Retina (tissue), 1 donor: ENCODE data around the gene SLC25A44.
A peak's percentile ranks its signal among the peaks of the same experiment; 100 is the strongest.
"Not testable (repeated sequence)": the region's sequence is repeated elsewhere in the genome, so short reads cannot be mapped to it uniquely, and the experiment has no call there.

Experiments used
- DNase-seq: peaks from one replicate; pipeline ENCODE4 v3.0.0-alpha.2; 2016

The SLC25A44 gene

DNA sequence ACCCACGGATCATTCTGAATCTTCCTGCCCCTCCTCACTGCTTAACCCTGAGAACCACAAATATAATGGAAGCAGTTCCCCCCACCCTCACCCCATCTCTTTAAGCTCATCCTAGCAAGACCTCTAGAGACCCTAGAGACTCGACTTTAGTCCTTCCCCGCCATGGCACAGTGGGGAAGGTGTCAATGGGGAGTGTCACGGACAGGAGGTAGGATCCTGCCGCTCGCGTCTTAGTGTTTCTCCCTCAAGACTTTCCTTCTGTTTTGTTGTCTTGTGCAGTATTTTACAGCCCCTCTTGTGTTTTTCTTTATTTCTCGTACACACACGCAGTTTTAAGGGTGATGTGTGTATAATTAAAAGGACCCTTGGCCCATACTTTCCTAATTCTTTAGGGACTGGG is 18.2 kb downstream of the SLC25A44 start:
- DNase-seq, result no peak

DNA sequence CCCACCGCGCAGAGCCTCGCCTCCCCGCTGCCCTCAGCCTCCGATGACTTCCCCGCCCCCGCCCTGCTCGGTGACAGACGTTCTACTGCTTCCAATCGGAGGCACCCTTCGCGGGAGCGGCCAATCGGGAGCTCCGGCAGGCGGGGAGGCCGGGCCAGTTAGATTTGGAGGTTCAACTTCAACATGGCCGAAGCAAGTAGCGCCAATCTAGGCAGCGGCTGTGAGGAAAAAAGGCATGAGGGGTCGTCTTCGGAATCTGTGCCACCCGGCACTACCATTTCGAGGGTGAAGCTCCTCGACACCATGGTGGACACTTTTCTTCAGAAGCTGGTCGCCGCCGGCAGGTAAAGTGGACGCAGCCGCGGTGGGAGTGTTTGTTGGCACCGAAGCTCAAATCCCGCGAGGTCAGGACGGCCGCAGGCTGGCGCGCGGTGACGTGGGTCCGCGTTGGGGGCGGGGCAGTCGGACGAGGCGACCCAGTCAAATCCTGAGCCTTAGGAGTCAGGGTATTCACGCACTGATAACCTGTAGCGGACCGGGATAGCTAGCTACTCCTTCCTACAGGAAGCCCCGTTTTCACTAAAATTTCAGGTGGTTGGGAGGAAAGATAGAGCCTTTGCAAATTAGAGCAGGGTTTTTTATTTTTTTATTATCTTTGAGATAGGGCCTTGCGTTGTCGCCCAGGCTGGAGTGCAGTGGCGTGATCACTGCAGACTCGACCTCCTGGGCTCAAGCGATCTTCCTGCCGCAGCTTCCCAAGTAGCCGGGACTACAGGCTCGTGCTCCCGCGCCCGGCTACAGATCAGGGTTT is 19.1 kb downstream of the SLC25A44 start, which contains the start of gene PMF1:
TSS of gene PMF1 (plus strand) at position 175 of the 811 bp plus-strand sequence. CDS start at position 184, 9 bp downstream.
- peak; percentile 100 for DNase-seq

DNA sequence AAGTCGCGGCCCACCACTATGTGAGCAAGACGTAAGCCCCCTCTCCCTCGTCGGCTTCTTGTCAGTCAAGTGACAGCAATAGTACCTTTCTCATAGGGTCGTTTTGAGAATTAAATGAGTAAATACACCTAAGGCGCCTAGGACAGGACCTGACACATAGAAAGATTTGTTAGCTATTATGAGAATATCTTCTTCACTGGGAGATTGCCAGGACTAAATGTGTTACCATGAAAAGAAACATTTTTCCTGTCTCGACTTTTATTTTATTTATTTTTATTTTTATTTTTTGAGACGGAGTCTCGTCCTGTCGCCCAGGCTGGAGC is 19.7 kb downstream of the SLC25A44 start:
- DNase-seq, result no peak

DNA sequence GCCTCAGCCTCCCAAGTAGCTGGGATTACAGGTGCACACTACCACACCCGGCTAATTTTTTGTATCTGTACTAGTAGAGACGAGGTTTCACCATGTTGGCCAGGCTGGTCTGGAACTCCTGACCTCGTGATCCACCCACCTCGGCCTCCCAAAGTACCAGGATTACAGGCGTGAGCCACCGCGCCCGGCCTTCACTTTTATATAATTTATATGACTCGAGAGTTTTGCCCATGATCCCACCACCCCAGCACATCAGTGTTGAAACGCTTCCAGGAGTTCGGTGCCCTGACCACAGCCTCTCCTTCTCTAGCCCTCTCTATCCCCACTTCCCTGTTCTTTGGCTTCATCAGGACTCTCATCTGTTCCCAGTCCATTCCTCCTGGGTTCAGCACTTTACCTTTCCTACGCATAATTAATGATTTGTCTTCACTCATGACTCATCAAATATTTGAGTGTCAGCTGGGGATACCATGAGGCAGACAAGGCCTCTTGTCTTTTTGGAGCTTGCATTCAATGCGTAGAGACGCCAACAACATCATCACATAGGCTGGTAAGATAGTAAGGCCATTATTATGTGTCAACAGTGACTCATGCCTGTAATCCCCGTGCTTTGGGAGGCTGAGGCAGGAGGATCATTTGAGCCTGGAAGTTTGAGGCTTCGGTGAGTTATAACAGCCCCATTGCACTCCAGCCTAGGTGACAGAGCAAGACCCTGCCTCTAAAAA is 20.3 kb downstream of the SLC25A44 start:
- no peak for DNase-seq

DNA sequence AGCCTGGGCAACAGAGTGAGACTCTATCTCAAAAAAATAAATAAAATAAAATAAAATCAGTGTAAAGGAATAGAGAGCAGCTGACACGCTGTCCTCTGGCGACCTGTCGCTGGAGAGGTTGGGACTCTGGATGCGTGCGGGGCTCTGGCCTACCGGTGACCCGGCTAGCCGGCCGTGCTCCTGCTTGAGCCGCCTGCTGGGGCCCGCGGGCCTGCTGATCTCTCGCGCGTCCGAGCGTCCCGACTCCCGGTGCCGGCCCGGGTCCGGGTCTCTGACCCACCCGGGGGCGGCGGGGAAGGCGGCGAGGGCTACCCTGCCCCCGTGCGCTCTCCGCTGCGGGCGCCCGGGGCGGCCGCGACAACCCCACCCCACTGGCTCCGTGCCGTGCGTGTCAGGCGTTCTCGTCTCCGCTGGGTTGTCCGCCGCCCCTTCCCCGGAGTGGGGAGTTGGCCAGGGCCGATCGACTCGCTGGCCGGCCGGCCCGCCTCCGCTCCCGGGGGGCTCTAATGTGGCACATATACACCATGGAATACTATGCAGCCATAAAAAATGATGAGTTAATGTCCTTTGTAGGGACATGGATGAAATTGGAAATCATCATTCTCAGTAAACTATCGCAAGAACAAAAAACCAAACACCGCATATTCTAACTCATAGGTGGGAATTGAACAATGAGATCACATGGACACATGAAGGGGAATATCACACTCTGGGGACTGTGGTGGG is 22.6 kb downstream of the SLC25A44 start:
- not testable (repeated sequence) for DNase-seq

DNA sequence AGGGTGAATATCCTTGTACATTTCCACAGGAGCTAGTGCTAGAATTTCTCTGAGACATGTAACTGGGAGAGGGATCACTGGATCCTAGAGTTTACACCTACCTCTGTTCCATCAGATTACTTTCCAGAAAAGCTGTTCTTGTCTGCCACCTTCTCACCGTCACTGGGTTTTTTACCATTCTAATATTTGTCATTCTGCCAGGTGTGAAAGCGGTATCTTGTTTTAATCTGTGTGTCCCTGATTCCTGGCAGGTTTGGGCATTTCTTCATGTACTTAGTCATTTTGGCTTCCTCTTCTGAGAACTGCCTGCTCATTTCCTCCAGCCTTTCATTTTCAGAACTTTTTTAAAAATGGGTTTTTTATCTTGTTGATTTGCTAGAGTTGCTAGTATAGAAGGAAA is 24.0 kb downstream of the SLC25A44 start:
- no peak for DNase-seq

DNA sequence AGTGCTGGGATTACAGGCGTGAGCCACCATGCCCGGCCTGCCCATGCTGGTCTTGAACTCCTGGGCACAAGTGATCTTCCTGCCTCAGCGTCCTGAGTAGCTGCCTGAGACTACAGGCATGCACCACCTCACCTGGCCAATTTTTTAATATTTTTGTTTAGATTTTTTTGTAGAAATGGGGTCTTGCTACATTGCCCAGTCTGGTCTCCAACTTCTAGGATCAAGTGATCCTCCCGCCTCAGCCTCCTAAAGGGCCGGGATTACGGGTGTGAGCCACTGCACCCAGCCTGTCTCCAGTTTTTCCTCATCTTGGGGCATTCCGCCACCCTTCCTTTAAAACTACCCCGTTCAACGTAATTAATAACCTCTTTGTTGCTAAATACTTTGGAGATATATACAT is 26.3 kb downstream of the SLC25A44 start:
- DNase-seq, result no peak

DNA sequence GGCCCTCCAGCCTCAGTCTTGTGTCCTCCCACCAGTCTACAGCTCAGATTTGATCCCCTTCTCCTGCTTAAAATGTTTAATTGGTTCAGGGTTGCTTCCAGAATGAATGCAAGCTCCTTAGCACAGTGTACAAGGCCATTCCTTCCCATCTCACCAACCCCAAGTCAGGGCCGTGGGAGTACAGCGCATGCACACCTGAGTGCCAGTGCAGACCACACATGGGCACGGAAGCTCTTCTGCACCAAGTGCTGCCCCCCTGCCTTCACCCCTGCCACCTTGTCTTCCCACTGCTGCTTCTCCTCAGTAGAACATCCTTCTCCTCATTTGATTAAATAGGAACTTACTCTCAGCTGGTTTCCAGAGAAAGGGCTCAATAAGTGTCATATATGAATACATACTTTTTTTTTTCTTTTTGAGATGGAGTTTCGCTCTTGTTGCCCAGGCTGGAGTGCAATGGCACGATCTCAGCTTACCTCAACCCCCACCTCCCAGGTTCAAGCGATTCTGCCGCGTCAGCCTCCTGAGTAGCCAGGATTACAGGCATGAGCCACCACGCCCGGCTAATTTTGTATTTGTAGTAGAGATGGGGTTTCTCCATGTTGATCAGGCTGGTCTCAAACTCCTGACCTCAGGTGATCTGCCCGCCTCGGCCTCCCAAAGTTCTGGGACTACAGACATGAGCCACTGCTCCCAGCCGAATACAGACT is 28.2 kb downstream of the SLC25A44 start:
- no peak for DNase-seq

DNA sequence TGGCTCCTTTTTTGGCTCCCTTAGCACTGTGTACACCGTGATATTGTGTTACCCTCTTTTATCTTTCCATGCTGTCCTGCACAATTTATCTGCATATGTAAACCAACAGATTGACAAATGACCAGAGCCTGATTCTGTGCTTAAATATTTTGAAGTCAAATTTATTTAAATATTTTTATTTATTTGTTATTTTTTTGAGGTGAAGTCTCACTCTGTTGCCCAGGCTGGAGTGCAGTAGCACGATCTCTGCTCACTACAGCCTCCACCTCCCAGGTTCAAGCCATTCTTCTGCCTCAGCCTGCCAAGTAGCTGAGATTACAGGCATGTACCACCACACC is 31.7 kb downstream of the SLC25A44 start:
- DNase-seq, result no peak

DNA sequence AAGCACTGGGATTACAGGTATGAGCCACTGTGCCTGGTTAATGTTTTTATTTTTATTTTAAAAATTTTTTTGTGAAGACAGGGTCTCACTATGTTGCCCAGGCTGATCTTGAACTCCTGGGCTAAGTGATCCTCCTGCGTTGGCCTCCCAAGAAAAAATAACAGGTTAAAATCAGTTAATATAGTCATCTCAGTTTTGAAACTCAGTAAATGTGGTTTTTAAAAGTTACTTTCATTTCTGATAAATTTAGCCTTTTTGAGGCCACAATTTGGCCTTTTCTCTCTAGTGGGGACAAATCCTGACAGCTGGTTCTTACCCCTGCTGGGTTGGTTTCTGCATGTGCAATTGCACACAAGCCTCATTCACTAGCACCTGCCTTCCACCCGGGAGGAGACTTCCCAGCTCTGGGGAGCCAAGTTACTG is 32.2 kb downstream of the SLC25A44 start:
- no peak for DNase-seq

DNA sequence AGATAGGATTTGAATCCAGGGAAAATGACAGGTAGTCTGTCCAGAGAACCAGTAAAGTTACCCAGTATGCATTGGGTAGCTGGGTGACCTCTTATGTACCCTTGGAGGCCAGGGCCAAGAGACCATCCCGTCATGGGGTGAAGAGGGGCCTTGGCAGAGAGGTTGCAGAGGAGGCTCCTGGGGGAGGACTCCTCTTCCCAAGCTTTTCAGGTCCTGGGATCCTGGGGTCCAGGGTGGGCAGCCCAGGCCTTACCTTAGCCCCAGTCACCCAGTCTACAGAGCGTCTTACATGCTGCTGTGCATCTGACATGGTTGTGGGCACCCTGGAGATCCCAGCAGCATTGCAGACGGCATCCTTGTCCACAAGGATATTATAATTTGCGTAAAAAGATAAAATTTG is 32.9 kb downstream of the SLC25A44 start:
- no peak for DNase-seq

DNA sequence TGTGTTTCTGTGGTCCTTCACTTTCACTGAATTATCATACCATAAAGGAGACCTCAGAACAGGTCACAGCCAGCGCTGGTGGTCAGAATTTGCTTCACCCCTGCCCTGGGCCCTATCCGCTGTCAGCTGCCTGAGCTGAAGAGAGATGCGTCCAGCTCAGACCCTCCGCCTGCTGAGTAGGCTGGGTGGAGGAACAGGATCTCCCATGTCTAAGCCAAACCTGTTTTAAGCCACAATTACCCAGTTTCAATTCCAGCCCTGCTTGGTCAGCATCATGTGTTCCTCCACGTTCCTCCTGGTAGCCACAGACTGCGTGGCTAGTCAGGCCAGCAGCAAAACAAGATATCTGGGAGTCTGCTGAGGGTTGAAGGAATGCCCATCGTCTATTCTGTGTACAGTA is 34.6 kb downstream of the SLC25A44 start:
- DNase-seq, result no peak

DNA sequence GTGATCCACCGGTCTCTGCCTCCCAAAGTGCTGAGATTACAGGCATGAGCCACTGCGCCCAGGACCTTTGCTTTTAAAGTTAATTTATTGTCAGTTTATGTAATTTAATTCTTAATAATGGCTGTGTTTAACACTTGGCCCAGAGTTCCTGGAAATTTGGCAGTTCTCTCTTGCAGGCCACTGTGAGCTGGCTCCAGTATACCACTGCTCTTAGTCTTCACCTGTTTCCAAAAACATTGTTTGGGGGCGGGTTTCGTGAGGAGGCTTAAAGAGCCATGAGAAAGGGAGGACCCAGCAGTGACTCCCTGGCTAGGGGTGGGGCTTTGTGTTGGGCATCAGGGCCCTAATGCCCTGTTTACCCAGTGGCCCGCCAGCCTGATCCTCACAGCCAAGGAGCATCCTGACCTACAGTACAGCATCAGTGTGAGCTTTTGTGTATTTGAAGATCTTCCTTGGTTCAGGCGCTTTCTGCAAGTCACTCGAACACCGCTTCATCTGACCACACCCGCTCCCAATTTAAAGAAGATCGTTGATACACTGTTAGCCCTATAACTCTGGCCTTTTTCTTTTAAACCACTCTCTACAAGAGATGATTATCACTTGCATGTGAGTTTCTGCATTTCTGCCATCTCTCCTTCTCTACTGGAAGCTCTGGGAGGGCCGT is 36.0 kb downstream of the SLC25A44 start:
- DNase-seq, result no peak

DNA sequence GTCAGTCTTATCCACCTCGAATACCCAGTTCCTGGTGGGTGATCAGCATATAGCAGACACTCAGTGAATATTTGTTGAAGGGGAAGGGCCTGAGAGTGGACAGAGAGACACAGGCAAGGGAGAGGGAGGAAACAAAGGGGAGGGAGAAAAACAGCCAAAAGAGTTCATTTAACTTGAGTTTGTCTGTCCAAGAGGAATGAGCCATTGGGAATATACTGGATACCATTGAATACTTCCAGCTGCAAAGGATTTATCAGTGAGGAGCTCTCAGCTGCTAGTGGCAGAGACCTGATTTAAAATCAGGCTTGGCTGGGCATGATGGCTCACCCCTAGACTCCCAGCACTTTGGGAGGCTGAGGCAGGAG is 36.6 kb downstream of the SLC25A44 start:
- no peak for DNase-seq

DNA sequence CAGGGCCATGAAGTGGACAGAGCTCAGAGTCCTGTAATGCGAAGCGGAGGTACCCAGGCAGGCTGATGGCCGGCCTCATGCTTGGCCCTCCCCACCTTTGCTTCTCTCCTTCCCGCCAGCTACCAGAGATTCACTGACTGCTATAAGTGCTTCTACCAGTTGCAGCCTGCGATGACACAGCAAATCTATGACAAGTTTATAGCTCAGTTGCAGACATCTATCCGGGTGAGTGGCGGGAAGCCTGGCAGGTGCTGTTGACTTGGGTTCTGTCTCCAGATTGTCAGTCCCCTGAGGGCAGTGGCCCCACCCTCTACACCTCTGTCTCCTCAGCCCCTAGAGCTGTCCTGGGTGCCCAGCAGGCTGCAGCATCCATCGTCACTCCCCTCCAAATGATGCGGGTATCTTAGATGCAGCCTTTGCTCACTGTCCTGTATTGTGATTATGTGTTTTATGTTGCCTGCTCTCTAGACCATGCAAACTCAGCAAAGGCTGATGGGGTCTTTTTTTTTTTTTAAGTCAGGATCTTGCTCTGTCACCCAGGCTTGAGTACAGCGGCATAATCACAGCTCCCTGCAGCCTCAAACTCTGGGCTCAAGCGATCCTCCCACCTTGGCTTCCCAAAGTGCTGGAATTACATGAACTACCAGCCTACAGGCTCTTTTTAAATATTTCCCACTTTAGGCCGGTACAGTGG is 38.4 kb downstream of the SLC25A44 start:
- no peak for DNase-seq

DNA sequence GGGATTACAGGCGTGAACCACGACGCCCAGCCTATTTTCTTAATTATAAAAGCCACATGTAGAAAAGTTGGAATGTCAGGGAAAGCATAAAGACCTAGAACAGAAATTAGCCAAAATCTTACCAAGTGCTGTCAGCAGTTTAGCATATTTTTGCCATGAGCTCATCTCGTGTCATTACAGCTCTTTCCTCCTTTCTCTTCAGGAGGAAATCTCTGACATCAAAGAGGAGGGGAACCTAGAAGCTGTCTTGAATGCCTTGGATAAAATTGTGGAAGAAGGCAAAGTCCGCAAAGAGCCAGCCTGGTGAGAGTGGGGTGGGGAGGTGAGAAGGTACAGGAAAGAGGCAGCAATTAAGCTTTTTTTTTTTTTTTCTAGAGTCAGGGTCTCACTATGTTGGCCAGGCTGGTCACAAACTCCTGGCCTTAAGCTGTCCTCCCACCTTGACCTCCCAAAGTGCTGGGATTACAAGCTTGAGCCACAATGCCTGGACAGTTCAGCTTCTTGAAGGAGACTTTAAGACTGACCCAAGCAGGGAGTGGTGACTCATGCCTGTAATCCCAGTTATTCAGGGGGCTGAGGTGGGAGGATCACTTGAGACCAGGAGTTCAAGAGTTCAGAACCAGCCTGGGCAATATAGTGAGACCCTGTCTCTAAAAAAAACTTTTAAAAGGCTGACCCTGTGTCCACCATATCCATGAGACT is 39.7 kb downstream of the SLC25A44 start:
- DNase-seq, result no peak

DNA sequence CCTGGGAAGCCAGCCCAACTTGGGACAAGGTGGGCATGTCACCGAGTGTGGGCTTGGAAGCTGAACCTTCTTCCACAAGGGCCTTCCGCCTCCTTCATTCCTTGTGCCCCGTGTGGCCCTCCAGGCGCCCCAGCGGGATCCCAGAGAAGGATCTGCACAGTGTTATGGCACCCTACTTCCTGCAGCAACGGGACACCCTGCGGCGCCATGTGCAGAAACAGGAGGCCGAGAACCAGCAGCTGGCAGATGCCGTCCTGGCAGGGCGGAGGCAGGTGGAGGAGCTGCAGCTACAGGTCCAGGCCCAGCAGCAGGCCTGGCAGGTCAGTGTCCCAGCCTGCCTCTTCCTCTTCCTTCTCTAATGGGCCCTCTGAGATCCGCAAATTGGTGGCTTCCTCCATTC is 42.3 kb downstream of the SLC25A44 start:
- no peak for DNase-seq

DNA sequence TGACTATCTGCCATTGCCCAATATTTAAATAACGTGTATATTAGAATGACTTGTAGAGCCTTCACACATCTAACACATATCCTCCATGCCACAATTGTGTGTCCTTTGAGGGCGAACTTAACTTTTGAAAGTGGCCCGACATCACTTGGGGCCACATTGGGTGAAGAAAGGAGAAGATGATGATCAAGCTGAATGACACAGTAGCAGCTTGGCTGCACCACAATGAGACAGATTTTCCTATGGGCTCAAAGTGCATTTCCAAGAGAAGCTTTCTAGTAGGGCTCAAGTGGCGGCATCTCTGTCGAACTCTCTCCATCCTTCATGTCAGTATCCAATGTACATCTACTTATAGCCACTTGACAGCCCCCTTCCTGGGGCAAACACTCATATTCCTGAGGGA is 44.3 kb downstream of the SLC25A44 start:
- no peak for DNase-seq

DNA sequence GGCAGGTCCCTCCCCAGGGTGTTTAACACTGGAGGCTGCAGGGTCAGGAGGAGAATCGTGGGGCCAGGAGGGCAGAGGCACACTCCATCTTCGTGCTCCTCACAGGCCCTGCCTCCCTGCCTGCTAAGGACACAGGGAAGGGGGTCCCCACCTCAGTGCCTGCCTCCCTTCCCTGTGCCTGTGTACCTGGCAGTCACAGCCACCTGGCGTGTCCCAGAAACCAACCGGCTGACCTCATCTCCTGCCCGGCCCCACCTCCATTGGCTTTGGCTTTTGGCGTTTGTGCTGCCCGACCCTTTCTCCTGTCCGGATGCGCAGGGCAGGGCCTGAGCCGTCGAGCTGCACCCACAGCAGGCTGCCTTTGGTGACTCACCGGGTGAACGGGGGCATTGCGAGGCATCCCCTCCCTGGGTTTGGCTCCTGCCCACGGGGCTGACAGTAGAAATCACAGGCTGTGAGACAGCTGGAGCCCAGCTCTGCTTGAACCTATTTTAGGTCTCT is 47.5 kb downstream of the SLC25A44 start:
- no peak for DNase-seq

DNA sequence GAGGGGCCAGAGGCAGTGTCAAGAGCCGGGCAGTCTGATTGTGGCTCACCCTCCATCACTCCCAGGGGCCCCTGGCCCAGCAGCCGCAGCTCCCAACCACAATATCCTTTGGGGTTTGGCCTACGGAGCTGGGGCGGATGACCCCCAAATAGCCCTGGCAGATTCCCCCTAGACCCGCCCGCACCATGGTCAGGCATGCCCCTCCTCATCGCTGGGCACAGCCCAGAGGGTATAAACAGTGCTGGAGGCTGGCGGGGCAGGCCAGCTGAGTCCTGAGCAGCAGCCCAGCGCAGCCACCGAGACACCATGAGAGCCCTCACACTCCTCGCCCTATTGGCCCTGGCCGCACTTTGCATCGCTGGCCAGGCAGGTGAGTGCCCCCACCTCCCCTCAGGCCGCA is 48.0 kb downstream of the SLC25A44 start, which contains the start of gene BGLAP:
TSS of gene BGLAP (plus strand) at position 259 of the 400 bp plus-strand sequence. CDS start at position 307, 48 bp downstream.
- no peak for DNase-seq

DNA sequence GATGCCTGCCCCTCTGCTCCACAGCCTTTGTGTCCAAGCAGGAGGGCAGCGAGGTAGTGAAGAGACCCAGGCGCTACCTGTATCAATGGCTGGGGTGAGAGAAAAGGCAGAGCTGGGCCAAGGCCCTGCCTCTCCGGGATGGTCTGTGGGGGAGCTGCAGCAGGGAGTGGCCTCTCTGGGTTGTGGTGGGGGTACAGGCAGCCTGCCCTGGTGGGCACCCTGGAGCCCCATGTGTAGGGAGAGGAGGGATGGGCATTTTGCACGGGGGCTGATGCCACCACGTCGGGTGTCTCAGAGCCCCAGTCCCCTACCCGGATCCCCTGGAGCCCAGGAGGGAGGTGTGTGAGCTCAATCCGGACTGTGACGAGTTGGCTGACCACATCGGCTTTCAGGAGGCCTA is 48.8 kb downstream of the SLC25A44 start:
- no peak for DNase-seq
